Activated T-cell treated with anti-CD3 and anti-CD28 coated beads, Interleukin-2, amount 50 U/mL, for 4 hours (primary cell): ENCODE results near the gene UNC119. TPM values are rescaled to one million over a fixed set of nuclear protein-coding genes. Genes with fewer than 3 reads are reported as not detected.

ENCODE experiments used
- ATAC-seq, 2 donors: fragments of 200-7000 bp; cut with Tn5 transposase; one replicate each; pipeline ENCODE4 v1.10.0; 2021
- DNase-seq: peaks from one replicate; pipeline ENCODE4 v3.0.0-alpha.2; 2020
- H3K27me3 Mint-ChIP-seq: one replicate; pipeline ENCODE4 v1.8.0; 2021; ENCODE audit warnings: low read depth, mixed read lengths
- H3K36me3 Mint-ChIP-seq: one replicate; pipeline ENCODE4 v1.8.0; 2022; ENCODE audit warnings: mixed read lengths; ENCODE audit not compliant: insufficient read depth
- H3K4me1 Mint-ChIP-seq: one replicate; pipeline ENCODE4 v1.8.0; 2021; ENCODE audit warnings: low read depth, mixed read lengths
- H3K4me3 Mint-ChIP-seq: one replicate; pipeline ENCODE4 v1.8.0; 2021; ENCODE audit warnings: mild to moderate bottlenecking, moderate library complexity, mixed read lengths
- H3K9me3 Mint-ChIP-seq: one replicate; pipeline ENCODE4 v1.8.0; 2021; ENCODE audit warnings: mixed read lengths
- total RNA-seq, 3 donors: library from RNA; stranded (reverse); gene quantifications; one replicate each; pipeline ENCODE4 v1.2.1, GENCODE V29; 2021

The UNC119 gene
- total RNA-seq, 3 donors from 2014 or later, result 21.7 to 26.0 (median 21.8) TPM

DNA sequence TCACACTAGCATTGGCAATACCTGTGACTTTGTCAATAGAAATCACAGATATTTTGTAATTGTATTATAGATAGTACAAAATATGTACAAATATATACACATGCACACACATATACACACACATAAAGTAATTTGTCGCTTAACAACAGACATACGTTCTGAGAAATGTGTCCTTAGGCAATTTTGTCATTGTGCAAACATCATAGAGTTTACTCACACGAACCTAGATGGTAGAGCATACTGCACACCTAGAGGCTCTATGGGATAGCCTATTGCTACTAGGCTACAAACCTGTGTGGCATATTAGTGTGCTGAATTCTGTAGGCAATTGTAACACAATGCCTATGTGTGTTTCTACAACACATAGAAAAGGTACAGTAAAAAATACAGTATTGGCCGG lies 11.0 kb downstream of the UNC119 start:
- no peaks in the 10 kb centered on the region for H3K9me3 Mint-ChIP-seq
- no peaks in the 10 kb centered on the region for H3K4me1 Mint-ChIP-seq
- DNase-seq, result no peak
- H3K27me3 Mint-ChIP-seq, result peaks cover 1% of the 10 kb centered on the region
- no peak overlapping the region for H3K4me3 Mint-ChIP-seq
- ATAC-seq, result no peak
- H3K36me3 Mint-ChIP-seq, result no peaks in the 10 kb centered on the region

- H3K27me3 Mint-ChIP-seq, result peaks cover 1% of the 10 kb centered on the region
- no peaks in the 10 kb centered on the region for H3K4me1 Mint-ChIP-seq
- H3K4me3 Mint-ChIP-seq, result no peak overlapping the region
- H3K9me3 Mint-ChIP-seq, result no peaks in the 10 kb centered on the region
- ATAC-seq (peak in 1 of 2 donors; percentile 22), DNase-seq (no peak)
- no peaks in the 10 kb centered on the region for H3K36me3 Mint-ChIP-seq
These were observed 12.2 kb downstream of the UNC119 start for GRCh38 chr17:28540231-28540630.

DNA sequence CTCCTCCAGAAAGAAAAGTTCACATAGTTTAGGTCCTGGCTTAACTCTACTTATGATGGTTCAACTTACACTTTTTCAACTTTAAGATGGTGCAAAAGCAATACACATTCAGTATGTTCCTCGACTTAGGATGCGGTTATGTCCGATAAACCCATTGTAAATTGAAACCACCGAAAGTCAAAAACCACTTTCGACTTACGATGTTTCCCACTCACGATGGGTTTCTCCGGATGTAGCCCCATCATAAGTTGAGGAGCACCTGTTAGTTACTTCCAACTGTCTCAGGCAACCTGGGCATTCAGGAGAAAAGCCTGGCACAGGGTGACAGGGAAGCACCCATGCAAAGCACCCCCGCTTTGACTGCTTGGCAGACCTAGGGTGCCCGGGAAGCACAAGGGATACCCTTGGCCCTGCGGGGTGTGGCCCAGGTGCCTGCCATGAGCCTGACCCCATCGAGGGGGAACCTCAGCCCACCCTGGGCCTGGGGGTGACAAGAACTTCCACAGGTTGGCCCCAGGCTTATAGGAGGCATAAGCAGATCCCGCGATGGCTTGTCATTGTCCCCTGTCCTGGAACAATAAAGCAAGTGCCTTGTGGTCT lies 14.0 kb downstream of the UNC119 start:
- Mint-ChIP-seq H3K36me3 (no peaks in the 10 kb centered on the region), H3K4me3 (no peak overlapping the region), H3K9me3 (no peaks in the 10 kb centered on the region), H3K4me1 (no peaks in the 10 kb centered on the region), H3K27me3 (peaks cover 1% of the 10 kb centered on the region)
- ATAC-seq (no peak), DNase-seq (no peak)

- no peaks in the 10 kb centered on the region for H3K9me3 Mint-ChIP-seq
- H3K4me3 Mint-ChIP-seq, result no peak overlapping the region
- no peaks in the 10 kb centered on the region for H3K36me3 Mint-ChIP-seq
- H3K4me1 Mint-ChIP-seq, result no peaks in the 10 kb centered on the region
- DNase-seq (no peak), ATAC-seq (no peak)
- peaks cover 1% of the 10 kb centered on the region for H3K27me3 Mint-ChIP-seq
These were observed 15.2 kb downstream of the UNC119 start for GRCh38 chr17:28537219-28537610.

DNA sequence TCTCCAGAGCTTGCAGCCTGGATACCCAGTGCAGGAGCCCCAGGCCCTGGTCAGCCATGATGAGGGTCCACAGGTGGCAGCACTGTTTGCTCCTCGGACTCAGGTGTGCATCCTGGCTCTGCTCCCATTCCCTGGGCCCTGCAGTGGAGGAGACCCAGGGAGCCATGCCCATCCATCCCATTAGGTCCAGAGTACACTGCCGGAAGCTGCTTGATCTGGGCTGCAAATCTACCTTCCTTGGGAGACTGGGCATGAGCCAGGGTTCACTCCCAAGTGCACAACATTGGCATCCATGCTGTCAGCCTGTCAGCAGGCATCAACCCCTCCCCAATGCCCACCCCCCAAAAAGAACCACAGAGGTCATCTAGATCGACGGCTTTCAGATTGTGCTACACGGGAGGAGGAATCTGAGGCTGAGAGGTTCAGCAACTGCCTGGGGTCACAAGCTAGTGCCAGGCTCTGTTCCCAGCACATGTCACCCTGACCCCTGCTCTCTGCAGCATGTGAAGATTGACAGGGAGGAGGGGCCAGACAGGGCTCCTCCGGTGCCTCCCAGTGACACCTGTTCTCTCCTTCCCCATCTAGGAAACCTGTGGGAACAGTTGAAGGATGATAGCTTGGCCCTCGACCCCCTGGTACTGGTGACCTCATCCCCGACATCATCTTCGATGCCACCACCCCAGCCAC lies 15.7 kb downstream of the UNC119 start:
- no peak overlapping the region for H3K4me3 Mint-ChIP-seq
- ATAC-seq, result no peak
- H3K4me1 Mint-ChIP-seq, result no peaks in the 10 kb centered on the region
- no peaks in the 10 kb centered on the region for H3K9me3 Mint-ChIP-seq
- no peaks in the 10 kb centered on the region for H3K36me3 Mint-ChIP-seq
- no peak for DNase-seq
- peaks cover 1% of the 10 kb centered on the region for H3K27me3 Mint-ChIP-seq

DNA sequence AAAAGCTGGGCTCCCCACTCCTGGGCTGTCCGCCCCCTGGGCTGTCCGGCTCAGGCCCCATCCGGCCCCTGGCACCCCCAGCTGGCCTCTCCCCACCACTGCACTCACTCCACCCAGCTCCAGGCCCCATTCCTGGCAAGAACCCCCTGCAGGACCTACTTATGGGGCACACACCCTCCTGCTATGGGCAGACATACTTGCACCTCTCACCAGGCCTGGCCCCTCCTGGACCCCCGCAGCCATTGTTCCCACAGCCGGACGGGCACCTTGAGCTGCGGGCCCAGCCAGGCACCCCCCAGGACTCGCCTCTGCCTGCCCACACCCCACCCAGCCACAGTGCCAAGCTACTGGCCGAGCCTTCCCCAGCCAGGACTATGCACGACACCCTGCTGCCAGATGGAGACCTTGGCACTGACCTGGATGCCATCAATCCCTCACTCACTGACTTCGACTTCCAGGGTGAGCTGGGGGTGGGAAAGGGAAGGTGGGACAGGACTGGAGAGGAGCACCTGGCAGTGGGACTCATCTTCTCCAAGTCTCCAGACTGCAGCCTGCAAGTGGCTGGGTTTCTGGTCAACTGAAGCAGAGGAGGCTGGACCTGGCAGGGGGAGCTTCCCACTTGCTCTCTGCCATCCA lies 17.6 kb downstream of the UNC119 start:
- H3K4me3 Mint-ChIP-seq, result no peak overlapping the region
- no peak for ATAC-seq
- DNase-seq, result no peak
- no peaks in the 10 kb centered on the region for H3K36me3 Mint-ChIP-seq
- H3K4me1 Mint-ChIP-seq, result no peaks in the 10 kb centered on the region
- H3K27me3 Mint-ChIP-seq, result peaks cover 1% of the 10 kb centered on the region
- no peaks in the 10 kb centered on the region for H3K9me3 Mint-ChIP-seq

GRCh38 chr17:28533091-28533807 lies 19.2 kb downstream of the UNC119 start:
- Mint-ChIP-seq H3K9me3 (no peaks in the 10 kb centered on the region), H3K36me3 (no peaks in the 10 kb centered on the region), H3K4me1 (no peaks in the 10 kb centered on the region), H3K4me3 (no peak overlapping the region), H3K27me3 (peaks cover 1% of the 10 kb centered on the region)
- DNase-seq (no peak), ATAC-seq (no peak)

- Mint-ChIP-seq H3K9me3 (no peaks in the 10 kb centered on the region), H3K27me3 (peaks cover 1% of the 10 kb centered on the region), H3K4me3 (no peak overlapping the region), H3K4me1 (no peaks in the 10 kb centered on the region), H3K36me3 (no peaks in the 10 kb centered on the region)
- DNase-seq (no peak), ATAC-seq (no peak)
These were observed 20.1 kb downstream of the UNC119 start for GRCh38 chr17:28532050-28532960.

DNA sequence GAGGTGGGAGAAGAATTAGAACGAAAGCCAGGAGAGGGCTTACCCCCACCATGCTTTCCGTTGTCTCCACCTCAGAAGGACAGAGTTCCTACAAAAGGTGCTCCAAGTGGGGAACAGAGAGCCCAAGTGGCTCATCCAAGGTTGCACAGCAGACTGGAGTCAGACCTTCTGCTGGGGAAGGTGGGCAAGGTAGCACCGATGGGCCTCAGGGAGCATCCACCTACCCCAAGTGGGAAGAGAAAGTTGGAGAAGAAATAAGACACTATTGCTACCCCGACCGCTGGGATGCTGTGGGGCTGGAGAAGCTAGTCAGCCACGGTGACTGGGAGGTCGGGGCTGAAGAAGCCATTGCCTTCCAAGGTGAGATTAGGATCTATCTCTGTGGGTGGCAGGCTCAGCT lies 21.5 kb downstream of the UNC119 start:
- Mint-ChIP-seq H3K9me3 (no peaks in the 10 kb centered on the region), H3K4me1 (no peaks in the 10 kb centered on the region), H3K36me3 (no peaks in the 10 kb centered on the region), H3K27me3 (no peaks in the 10 kb centered on the region), H3K4me3 (no peak overlapping the region)
- no peak for ATAC-seq
- no peak for DNase-seq

GRCh38 chr17:28530250-28530649 lies 22.2 kb downstream of the UNC119 start:
- ATAC-seq (no peak), DNase-seq (no peak)
- H3K4me1 Mint-ChIP-seq, result no peaks in the 10 kb centered on the region
- no peaks in the 10 kb centered on the region for H3K27me3 Mint-ChIP-seq
- no peaks in the 10 kb centered on the region for H3K36me3 Mint-ChIP-seq
- H3K9me3 Mint-ChIP-seq, result no peaks in the 10 kb centered on the region
- H3K4me3 Mint-ChIP-seq, result no peak overlapping the region

- H3K27me3 Mint-ChIP-seq, result no peaks in the 10 kb centered on the region
- no peak for ATAC-seq
- H3K4me3 Mint-ChIP-seq, result no peak overlapping the region
These were observed 23.4 kb downstream of the UNC119 start for GRCh38 chr17:28529013-28529400.

DNA sequence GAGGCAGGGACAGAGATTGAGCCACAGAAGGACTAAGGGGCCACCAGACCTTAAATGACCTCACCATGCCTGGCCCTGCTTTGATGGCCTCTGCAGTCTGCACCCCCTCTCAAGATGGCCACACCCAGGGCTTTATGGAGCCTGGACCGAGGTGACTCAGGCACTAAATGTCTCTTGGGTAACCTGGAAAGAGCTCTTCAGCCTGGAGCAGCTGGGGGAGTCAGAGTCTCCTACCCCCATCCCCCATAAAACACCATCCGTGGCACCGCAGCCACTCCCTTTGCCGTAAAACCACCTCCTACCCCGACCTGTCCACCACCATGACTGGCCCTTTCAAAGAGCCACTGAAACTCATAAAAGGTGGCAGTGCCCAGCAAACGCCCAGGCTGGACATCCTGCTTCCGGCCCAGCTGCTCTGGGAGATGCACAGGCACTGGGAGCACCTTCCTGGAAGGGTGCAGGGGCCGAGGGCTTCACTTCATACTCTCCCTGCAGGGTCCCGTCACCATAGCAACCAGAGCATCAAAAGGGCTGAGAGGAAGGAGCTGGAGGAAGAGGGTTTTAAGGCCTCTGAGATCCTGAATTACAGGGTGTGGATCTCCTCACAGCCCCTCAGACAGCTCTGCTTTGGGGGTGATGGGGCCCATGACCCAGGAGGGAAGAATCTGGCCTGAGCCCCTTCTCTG lies 24.0 kb downstream of the UNC119 start:
- no peaks in the 10 kb centered on the region for H3K27me3 Mint-ChIP-seq
- ATAC-seq, result no peak
- H3K4me3 Mint-ChIP-seq, result no peak overlapping the region
- no peak for DNase-seq
- no peaks in the 10 kb centered on the region for H3K4me1 Mint-ChIP-seq
- no peaks in the 10 kb centered on the region for H3K36me3 Mint-ChIP-seq
- H3K9me3 Mint-ChIP-seq, result no peaks in the 10 kb centered on the region

More at GRCh38 chr17:28529013-28529400, 23.4 kb downstream of the UNC119 start:
- Mint-ChIP-seq H3K4me1 (no peaks in the 10 kb centered on the region), H3K36me3 (no peaks in the 10 kb centered on the region), H3K9me3 (no peaks in the 10 kb centered on the region)
- DNase-seq, result no peak

DNA sequence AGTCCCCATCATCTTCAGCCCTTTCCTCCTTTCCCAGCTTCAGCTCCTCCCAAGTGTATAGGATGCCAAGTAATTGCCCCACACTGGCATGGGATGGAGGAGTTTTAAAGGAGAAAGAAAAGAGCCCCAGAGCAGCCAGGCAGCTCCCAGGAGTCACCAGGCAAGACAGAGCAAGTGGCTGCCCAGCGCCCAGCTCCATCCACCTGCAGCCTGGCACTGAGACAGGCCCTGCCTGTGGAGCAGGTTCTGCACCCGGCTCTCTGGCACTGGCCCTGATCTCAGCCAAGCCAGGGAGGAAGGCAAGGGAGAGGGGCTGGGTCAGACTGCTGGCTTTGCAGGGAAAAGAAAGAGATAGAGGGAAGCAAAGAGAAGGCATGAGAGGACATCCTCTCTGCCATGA lies 24.6 kb downstream of the UNC119 start:
- ATAC-seq (no peak), DNase-seq (no peak)
- H3K9me3 Mint-ChIP-seq, result no peaks in the 10 kb centered on the region
- no peaks in the 10 kb centered on the region for H3K27me3 Mint-ChIP-seq
- no peaks in the 10 kb centered on the region for H3K36me3 Mint-ChIP-seq
- H3K4me3 Mint-ChIP-seq, result no peak overlapping the region
- no peaks in the 10 kb centered on the region for H3K4me1 Mint-ChIP-seq
